ENCODE data around the gene ARID1A. TPM values are rescaled to one million over a fixed set of nuclear protein-coding genes. Genes with fewer than 3 reads are reported as not detected.

The ARID1A gene
- total RNA-seq, 1 experiment from 2014 or later, result 120 TPM

GRCh38 chr1:26782521-26783212, 86.9 kb downstream of the ARID1A start:
- Histone ChIP-seq H3K36me3 (ENCODE audit: insufficient read depth, low read length, poor library complexity, severe bottlenecking) (peaks cover 56% of the 10 kb centered on the region), H3K27me3 (replicated peaks; ENCODE audit: insufficient read depth, low read depth, low read length, poor library complexity) (no peaks in the 10 kb centered on the region), H3K9me3 (ENCODE audit: low read depth, low read length, poor library complexity, severe bottlenecking) (no peaks in the 10 kb centered on the region), H3K27ac (ENCODE audit: low read depth, low read length, poor library complexity, severe bottlenecking) (peak overlapping the region; percentile 40), H3K4me1 (ENCODE audit: insufficient read depth, low read length, poor library complexity, severe bottlenecking) (peaks cover 25% of the 10 kb centered on the region), H3K4me3 (ENCODE audit: low read depth, low read length, poor library complexity, severe bottlenecking) (no peak overlapping the region)
- no peak for TF ChIP-seq CTCF (conservative IDR thresholded peaks at IDR 0.05; ENCODE audit: low read depth, low read length)
- no peak for TF ChIP-seq EZH2 (IDR thresholded peaks at IDR 0.05; ENCODE audit: borderline replicate concordance, low read depth, low read length, poor library complexity, severe bottlenecking)
- intact Hi-C loops (cut with micrococcal nuclease; ENCODE audit: unreplicated experiment), result no loop called here
- ChIA-PET CTCF (no interaction called here), POLR2A (ENCODE audit: low non-redundant PET) (no interaction called here)
- DNase-seq (ENCODE audit: low spot score), result no peak
- no TSS peak for BruUV-seq (replicated peaks)

- BruUV-seq (replicated peaks), result no TSS peak
- peak overlapping the region; percentile 40 for H3K27ac ChIP-seq (ENCODE audit: low read depth, low read length, poor library complexity, severe bottlenecking)
These were observed 87.8 kb downstream of the ARID1A start for GRCh38 chr1:26783646-26784022.

GRCh38 chr1:26784023-26784871, 88.4 kb downstream of the ARID1A start:
- intact Hi-C loops (cut with micrococcal nuclease; ENCODE audit: unreplicated experiment), result no loop called here
- peak overlapping the region; percentile 97 for H3K27ac ChIP-seq (ENCODE audit: low read depth, low read length, poor library complexity, severe bottlenecking)

More at GRCh38 chr1:26783646-26784022, 87.8 kb downstream of the ARID1A start:
- POLR2A ChIA-PET (ENCODE audit: low non-redundant PET), result no interaction called here
- Histone ChIP-seq H3K9me3 (ENCODE audit: low read depth, low read length, poor library complexity, severe bottlenecking) (no peaks in the 10 kb centered on the region), H3K36me3 (ENCODE audit: insufficient read depth, low read length, poor library complexity, severe bottlenecking) (peaks cover 48% of the 10 kb centered on the region), H3K4me1 (ENCODE audit: insufficient read depth, low read length, poor library complexity, severe bottlenecking) (peaks cover 27% of the 10 kb centered on the region), H3K27me3 (replicated peaks; ENCODE audit: insufficient read depth, low read depth, low read length, poor library complexity) (no peaks in the 10 kb centered on the region), H3K4me3 (ENCODE audit: low read depth, low read length, poor library complexity, severe bottlenecking) (no peak overlapping the region)
- CTCF ChIA-PET, result no interaction called here
- no peak for DNase-seq (ENCODE audit: low spot score)
- intact Hi-C loops (cut with micrococcal nuclease; ENCODE audit: unreplicated experiment), result no loop called here
- no peak for TF ChIP-seq CTCF (conservative IDR thresholded peaks at IDR 0.05; ENCODE audit: low read depth, low read length)

More at GRCh38 chr1:26784023-26784871, 88.4 kb downstream of the ARID1A start:
- Histone ChIP-seq H3K36me3 (ENCODE audit: insufficient read depth, low read length, poor library complexity, severe bottlenecking) (peaks cover 42% of the 10 kb centered on the region), H3K9me3 (ENCODE audit: low read depth, low read length, poor library complexity, severe bottlenecking) (no peaks in the 10 kb centered on the region), H3K4me3 (ENCODE audit: low read depth, low read length, poor library complexity, severe bottlenecking) (no peak overlapping the region), H3K27me3 (replicated peaks; ENCODE audit: insufficient read depth, low read depth, low read length, poor library complexity) (no peaks in the 10 kb centered on the region), H3K4me1 (ENCODE audit: insufficient read depth, low read length, poor library complexity, severe bottlenecking) (peaks cover 29% of the 10 kb centered on the region)
- TF ChIP-seq CTCF (conservative IDR thresholded peaks at IDR 0.05; ENCODE audit: low read depth, low read length), result no peak
- no peak for TF ChIP-seq EZH2 (IDR thresholded peaks at IDR 0.05; ENCODE audit: borderline replicate concordance, low read depth, low read length, poor library complexity, severe bottlenecking)
- ChIA-PET POLR2A (ENCODE audit: low non-redundant PET) (no interaction called here), CTCF (no interaction called here)
- peak; percentile 24 for DNase-seq (ENCODE audit: low spot score)
- BruUV-seq (replicated peaks), result no TSS peak

Data from A673 (cell line).